CD4-positive, alpha-beta T cell treated with Interleukin-6 for 4 hours (primary cell): ENCODE results near the gene FAM131B.

Experiments
- DNase-seq: peaks from one replicate; pipeline ENCODE4 v3.0.0-alpha.2; 2020; ENCODE audit warnings: mixed read lengths

FAM131B gene

DNA sequence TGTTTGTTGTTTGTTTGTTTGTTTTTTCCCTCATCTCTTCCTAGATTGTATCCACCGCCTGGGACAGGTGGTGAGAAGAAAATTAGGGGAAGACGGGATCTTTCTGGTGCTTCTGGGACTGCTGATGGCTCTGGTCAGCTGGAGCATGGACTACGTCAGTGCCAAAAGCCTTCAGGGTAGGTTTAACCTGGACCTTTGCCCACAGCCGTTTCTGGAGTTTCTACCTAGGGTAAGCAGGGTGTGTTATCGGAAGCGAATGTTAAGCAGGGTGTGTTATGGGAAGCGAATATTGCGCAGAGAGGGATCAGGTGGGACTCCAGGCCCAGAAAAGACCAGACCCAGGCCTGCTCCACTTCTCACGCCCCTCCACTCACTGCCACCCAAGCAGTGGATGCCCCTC is 41.9 kb downstream of the FAM131B start:
- DNase-seq, result no peak

- no peak for DNase-seq
Measured at GRCh38 chr7:143318661-143319060, 43.9 kb downstream of the FAM131B start.

GRCh38 chr7:143316492-143316891 is 46.0 kb downstream of the FAM131B start:
- DNase-seq, result no peak

- DNase-seq, result no peak
Measured at GRCh38 chr7:143315776-143316175, 46.7 kb downstream of the FAM131B start, which contains the start of gene CLCN1. Gene CLCN1 (plus strand): TSS chr7:143316111. CDS start chr7:143316213, 102 bp downstream.

GRCh38 chr7:143314127-143314526 is 48.4 kb downstream of the FAM131B start:
- DNase-seq, result no peak

- no peak for DNase-seq
Measured at GRCh38 chr7:143308632-143309031, 53.9 kb downstream of the FAM131B start.

- DNase-seq, result peak; percentile 73
Measured at GRCh38 chr7:143305423-143306070, 57.0 kb downstream of the FAM131B start.

DNA sequence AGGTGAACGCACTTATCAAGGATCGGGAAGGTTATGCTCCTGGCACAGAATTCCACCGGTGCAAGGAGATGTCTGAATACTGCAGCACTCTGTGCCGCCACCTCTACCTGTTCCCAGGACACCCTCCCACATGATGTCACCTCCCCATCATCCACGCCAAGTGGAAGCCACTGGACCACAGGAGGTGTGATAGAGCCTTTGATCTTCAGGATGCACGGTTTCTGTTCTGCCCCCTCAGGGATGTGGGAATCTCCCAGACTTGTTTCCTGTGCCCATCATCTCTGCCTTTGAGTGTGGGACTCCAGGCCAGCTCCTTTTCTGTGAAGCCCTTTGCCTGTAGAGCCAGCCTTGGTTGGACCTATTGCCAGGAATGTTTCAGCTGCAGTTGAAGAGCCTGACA is 57.6 kb downstream of the FAM131B start:
- DNase-seq, result no peak

GRCh38 chr7:143303733-143304132 is 58.8 kb downstream of the FAM131B start:
- DNase-seq, result no peak
